HG03095 (cell line): ENCODE results near the gene PTPRK.

ENCODE experiments used
- ATAC-seq: cut with Tn5 transposase; IDR thresholded peaks from one replicate; pipeline ENCODE4 v1.9.1; 2021; ENCODE audit warnings: moderate library complexity; ENCODE audit not compliant: unreplicated experiment

Gene PTPRK

GRCh38 chr6:128156321-128157111, 363.9 kb downstream of the PTPRK start:
- no peak for ATAC-seq

- no peak for ATAC-seq
Observed at GRCh38 chr6:128155826-128156225, 364.6 kb downstream of the PTPRK start.

DNA sequence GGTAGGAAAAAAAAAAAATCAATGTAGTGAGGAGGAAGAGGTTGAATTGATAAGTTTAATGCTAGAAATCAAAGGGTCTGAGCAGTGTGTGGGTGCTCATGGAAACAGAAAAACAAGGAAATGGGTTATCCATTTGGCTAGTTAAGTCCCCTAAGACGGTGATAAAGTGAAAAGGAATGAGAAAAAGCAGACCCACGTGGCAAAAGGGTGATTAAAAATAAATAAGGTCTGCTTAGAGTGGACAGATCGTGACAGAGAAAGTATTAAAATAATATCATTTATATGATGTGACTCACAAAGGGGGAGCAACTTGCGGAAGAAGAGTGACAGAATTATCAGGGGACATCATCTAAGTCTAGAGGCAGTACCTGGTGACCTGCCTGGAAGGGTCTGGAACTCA, 367.8 kb downstream of the PTPRK start:
- ATAC-seq: no peak

DNA sequence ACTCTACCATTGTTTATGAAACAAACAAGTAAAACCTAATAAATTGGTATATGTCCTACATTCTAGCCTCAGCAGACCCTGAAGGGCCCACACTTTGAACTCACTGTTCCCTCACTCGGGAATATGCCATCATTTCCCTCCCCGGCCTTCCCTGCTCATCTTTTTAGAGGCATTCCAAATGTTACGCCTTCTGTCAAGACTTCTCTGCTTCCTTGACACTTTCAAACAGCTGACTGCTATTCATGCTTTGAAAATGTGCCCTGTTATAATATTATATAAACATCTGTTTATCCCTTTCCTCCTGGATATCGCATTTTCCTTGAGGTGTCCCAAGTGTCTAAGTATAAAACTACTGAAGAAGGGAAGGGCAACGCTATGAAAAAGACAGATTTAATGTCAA, 370.0 kb downstream of the PTPRK start:
- ATAC-seq: no peak

DNA sequence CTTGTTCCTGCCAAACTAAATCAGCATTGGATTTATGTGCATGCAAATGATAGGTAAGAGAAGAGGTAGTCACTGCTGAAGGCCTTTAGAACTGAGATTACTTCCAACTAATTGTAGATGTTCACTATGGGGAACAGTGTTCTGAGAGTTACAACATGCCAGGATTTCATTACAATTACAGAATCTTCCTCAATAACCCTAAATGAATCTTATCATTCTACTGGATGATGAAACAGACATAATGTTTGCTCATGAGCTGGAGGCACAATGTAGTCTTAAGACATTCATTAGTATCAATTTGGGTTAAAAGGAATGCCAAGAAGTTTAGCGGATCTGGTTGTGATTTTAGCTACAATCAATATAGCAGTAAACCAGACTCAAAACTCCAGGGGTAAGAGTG, 370.6 kb downstream of the PTPRK start:
- ATAC-seq: no peak

- ATAC-seq: no peak
Observed at GRCh38 chr6:128144320-128144719, 376.1 kb downstream of the PTPRK start.

GRCh38 chr6:128141932-128142331, 378.5 kb downstream of the PTPRK start:
- ATAC-seq: no peak

GRCh38 chr6:128139519-128139918, 380.9 kb downstream of the PTPRK start:
- ATAC-seq: no peak

DNA sequence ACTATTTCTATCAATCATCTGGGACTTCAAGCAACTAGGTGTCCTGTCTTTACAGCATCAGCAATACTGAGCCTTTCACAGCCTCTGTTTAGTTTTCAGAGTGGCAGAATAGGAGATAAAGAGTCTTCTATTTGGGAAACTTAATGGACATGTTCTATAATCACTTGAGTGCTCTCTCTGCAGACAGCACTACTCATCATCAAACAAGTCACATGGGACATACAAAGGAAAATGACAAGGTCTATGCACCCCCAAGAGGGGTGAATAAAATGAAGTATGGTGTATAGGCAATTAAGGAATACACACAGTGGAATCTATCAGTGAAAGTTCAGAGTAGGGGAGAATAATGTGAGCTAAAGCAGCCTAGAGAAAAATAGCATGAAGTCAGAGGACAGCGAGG, 381.7 kb downstream of the PTPRK start:
- no peak for ATAC-seq

DNA sequence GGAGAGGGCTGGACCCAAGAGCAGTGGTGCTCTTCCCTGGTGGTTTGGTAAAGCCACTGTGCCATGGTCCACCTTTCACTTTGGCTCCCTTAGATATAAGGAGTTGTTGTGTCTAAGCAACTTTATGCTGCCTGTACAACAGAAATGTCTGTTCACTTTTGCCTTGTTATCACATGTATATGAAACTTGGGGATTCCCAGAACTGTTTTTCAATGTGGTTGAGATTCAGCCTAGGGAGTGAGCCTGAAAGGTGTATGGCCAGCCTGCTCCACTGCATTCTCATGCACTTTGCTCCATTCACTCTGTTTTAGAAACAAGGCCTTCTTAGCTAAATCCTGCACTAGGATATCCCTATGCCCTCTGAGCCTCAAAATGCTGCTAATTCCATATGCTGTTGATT, 385.1 kb downstream of the PTPRK start:
- ATAC-seq: no peak

GRCh38 chr6:128131566-128131965, 388.8 kb downstream of the PTPRK start:
- ATAC-seq: no peak

DNA sequence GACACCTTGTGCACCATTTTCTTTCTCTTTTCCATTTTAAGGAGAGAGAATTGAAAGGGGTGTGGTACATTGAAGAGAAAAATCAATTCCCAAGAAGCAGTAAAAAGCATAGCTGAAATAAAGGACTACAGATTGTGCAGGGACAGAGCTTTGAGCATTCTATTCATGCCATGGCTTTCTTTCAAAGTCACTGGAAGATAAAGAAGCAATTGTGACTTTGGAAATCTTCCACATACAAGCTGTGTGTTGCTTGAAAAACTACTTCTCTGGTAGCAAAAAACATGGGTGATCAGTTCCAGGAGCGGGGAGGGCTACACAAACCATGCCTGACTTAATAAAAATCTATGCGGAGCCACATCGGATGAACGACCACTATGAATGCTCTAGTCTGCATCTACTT, 389.4 kb downstream of the PTPRK start:
- no peak for ATAC-seq

DNA sequence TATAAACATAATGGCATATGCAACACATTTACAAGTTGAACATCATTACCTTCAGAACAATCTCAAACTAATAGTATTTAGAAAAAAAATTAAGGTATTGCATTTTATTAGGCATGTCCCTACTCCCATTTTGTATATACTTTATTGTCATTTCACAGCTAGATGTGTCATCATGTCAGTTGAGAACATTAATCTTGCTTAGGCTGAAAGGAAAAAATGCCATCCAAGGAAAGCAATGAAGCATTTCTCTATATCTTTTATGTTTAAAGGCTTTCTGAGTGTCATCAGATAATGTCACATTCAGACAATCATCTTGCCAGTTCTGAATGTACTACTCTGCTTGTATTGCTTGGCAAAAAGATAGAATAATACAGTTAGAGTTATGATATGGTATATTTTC, 390.7 kb downstream of the PTPRK start:
- ATAC-seq: no peak

- ATAC-seq: no peak
Observed at GRCh38 chr6:128127650-128128049, 392.7 kb downstream of the PTPRK start.

DNA sequence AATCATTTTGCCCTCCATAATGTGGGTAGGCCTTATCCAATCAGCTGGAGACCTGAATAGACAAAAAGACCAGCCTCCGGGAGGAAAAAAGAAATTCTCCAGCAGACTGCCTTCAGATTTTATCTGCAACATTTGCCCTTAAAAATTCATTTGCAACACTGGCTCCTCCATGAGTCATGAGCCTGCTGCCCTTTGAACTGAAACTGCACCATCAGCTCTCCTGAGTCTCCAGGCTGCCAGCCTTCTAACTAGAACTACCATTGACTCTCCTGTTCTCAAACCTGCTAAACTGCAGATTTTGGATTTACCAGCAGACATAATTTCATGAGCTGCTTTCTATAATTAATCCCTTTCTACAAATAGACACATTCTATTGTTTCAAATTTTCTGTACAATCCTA, 395.7 kb downstream of the PTPRK start:
- ATAC-seq: no peak

DNA sequence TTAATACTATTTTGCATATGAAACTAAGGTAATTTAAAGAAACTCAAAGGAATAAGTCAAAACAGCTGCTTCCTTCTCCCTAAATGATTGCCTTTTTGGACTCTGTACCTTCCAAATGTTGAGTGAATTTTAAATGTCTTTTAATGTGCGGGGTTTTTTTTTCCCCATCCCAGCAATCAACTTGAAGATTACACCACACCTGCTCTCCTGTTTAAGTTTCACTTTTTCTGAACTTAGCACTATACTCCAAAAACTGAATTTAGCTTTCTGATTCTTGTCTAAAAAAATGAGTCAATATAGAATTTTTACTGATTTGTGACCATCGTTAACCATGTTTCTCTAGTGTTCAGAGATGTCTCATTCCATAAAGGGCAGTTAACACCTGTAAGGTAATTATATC, 398.8 kb downstream of the PTPRK start:
- ATAC-seq: no peak

- ATAC-seq: no peak
Observed at GRCh38 chr6:128121190-128121589, 399.2 kb downstream of the PTPRK start.

DNA sequence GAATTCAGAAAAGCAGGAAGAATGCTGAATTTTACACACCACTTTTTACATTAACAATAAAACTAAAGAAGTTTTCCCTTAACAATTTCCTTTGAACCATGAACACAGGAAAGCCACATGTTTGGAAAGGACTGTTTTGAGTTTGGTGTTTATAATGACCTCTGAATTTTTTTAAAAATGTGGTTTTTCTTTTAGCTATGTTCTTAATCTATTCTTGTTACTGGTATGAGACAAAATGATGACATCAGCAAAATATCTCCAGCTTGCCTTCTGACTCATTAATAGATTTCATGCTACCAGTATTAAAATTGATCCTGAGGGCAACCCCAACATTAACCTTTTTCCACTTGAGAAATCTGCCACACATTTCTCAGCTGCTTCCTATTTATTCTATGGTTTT, 402.0 kb downstream of the PTPRK start:
- ATAC-seq: no peak

GRCh38 chr6:128117916-128118315, 402.5 kb downstream of the PTPRK start:
- ATAC-seq: no peak

- ATAC-seq: no peak
Observed at GRCh38 chr6:128114164-128114563, 406.2 kb downstream of the PTPRK start.

GRCh38 chr6:128112494-128112893, 407.9 kb downstream of the PTPRK start:
- ATAC-seq: no peak

DNA sequence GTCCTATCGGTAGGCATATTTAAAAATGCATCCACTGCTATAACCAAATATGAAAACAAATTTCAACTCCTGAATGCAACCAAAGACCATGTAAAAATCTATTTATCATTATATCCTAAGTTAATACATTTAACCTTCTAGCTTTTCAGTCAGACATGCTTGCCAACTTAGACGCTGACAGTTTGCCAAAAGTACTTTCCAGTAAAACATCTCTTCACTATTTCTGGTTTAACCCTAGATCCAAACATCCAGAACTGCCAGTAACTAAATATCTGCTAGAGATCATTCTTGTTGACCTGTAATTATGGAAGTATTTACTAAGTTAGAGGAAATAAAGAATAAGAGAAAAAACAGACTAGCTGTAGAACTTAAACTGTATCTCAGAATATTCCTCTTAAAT, 409.3 kb downstream of the PTPRK start:
- ATAC-seq: no peak

DNA sequence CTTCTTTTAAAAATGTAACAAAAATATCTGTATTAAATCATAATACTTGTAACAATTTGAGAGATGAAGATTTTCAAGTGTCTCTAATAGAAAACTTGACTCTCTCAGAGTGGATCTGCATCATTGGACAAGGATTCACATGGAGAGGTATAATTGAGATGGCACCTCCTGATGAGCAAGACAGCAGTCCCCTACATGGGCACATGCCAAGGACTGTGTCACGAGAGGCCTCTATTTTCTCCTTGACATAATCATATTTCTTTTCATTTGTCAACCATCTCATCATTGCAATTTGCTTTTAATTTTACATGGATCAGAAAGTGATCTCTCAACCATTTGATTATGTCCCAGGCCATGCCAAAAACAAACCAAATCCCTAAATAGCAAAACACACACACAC, 412.7 kb downstream of the PTPRK start:
- no peak for ATAC-seq
